H1 (cell line): Measurements from ENCODE around the gene FAR1. TPM values are rescaled to one million over a fixed set of nuclear protein-coding genes. Genes with fewer than 3 reads are reported as not detected.

Source experiments
- ATF3 ChIP-seq: IDR thresholded peaks from 2 replicates; pipeline ENCODE4 v1.6.1; 2011; ENCODE audit warnings: low read depth, mild to moderate bottlenecking, low read length; ENCODE audit not compliant: insufficient read depth
- CHD7 ChIP-seq: fragments of 300-600 bp; sonication (generic); IDR thresholded peaks from 2 replicates; pipeline ENCODE4 v1.7.1; 2012; ENCODE audit warnings: low read length, moderate library complexity, mild to moderate bottlenecking, inconsistent platforms; ENCODE audit not compliant: insufficient replicate concordance
- polyA plus RNA-seq, 7 experiments: library from polyadenylated mRNA; depleted of rRNA in 3 of 7; stranded (reverse) in 5 of 7; unstranded in 2 of 7; fragments of >200 nt in 5 of 7; fragments of 200-250 nt in 2 of 7; gene quantifications; 1 replicate in 5 of 7; 2 replicates in 1 of 7; 4 replicates in 1 of 7; pipeline versions ENCODE4 v1.2.1 to v1.2.3, GENCODE V29; 2011 to 2013; ENCODE audit warnings: missing spikeins in 2 of 7, mixed read lengths in 2 of 7
- total RNA-seq: library from RNA; stranded (reverse); fragmentation: NEBNext Ultra II Directional; extraction: Animal tissue kit (Norgen Biotek cat#: 25700); gene quantifications from 2 replicates; pipeline ENCODE4 v1.2.1, GENCODE V29; 2021

The FAR1 gene
- total and polyA plus RNA-seq, 2 of the 8 experiments (the other 6 are each of a cell fraction or from before 2014, with no cell fraction given) = 29.7 to 68.5 TPM

- no peak for TF ChIP-seq ATF3
- TF ChIP-seq CHD7 = no peak
These were observed 102.7 kb downstream of the FAR1 start (continued) for GRCh38 chr11:13771151-13771550.
